Heart left ventricle (tissue), 16 donors: Measurements from ENCODE around the gene GALNT14. TPM values are rescaled to one million over a fixed set of nuclear protein-coding genes. Genes with fewer than 3 reads are reported as not detected.
"Not testable (repeated sequence)": the region's sequence is repeated elsewhere in the genome, so short reads cannot be mapped to it uniquely, and the experiment has no call there.

ENCODE experiments used
- ATAC-seq, 4 donors: fragments of 200-7000 bp; cut with Tn5 transposase; one replicate each; pipeline ENCODE4 v1.9.1; 2020 to 2022; ENCODE audit warnings: moderate library complexity in 4 of 4, mild to moderate bottlenecking in 3 of 4, moderate number of reproducible peaks in 1 of 4
- DNase-seq, 5 donors: peaks; one replicate each; pipeline ENCODE4 v3.0.0-alpha.2; 2020
- H3K27ac ChIP-seq, 12 donors: fragments of 200-600 bp; sonication (generic) in 4 of 12; one replicate each; pipeline versions ENCODE4 v1.5.0 to v1.8.0; 2016 to 2022; ENCODE audit warnings: mild to moderate bottlenecking in 2 of 12
- H3K27me3 ChIP-seq, 9 donors: fragments of 200-600 bp; sonication (generic) in 2 of 9; one replicate each; pipeline versions ENCODE4 v1.5.1 to v1.8.0; 2016 to 2022; ENCODE audit warnings: mild to moderate bottlenecking in 3 of 9
- H3K36me3 ChIP-seq, 9 donors: fragments of 200-600 bp; sonication (generic) in 2 of 9; one replicate each; pipeline versions ENCODE4 v1.5.0 to v1.8.0; 2018 to 2022; ENCODE audit warnings: mild to moderate bottlenecking in 2 of 9
- H3K4me1 ChIP-seq, 12 donors: fragments of 200-600 bp; sonication (generic) in 4 of 12; one replicate each; pipeline versions ENCODE4 v1.5.0 to v1.8.0; 2016 to 2022; ENCODE audit warnings: mild to moderate bottlenecking in 3 of 12
- H3K4me3 ChIP-seq, 12 donors: fragments of 200-600 bp; sonication (generic) in 4 of 12; one replicate each; pipeline versions ENCODE4 v1.5.0 to v1.8.0; 2017 to 2022; ENCODE audit warnings: mild to moderate bottlenecking in 9 of 12, moderate library complexity in 4 of 12
- H3K9me3 ChIP-seq, 12 donors: fragments of 200-600 bp; sonication (generic) in 4 of 12; one replicate each; pipeline versions ENCODE4 v1.5.0 to v1.8.0; 2016 to 2022; ENCODE audit warnings: mild to moderate bottlenecking in 1 of 12
- CTCF ChIP-seq, 12 donors: fragments of 200-600 bp; sonication (generic) in 4 of 12; IDR thresholded peaks; one replicate each; pipeline versions ENCODE4 v1.5.0 to v1.8.0; 2018 to 2022; ENCODE audit warnings: antibody characterized with exemption in 12 of 12, mild to moderate bottlenecking in 5 of 12
- POLR2A ChIP-seq, 2 donors: fragments of 450-650 bp; IDR thresholded peaks; one replicate each; pipeline ENCODE4 v1.6.1; 2017; ENCODE audit warnings: antibody characterized with exemption in 2 of 2, mild to moderate bottlenecking in 2 of 2, moderate library complexity in 2 of 2
- WGBS, 4 donors: extraction: QIAGEN DNeasy Blood & Tissue Kit in 2 of 4; methylation state at CpG; one replicate each; pipeline versions ENCODE4 v1.1.5 to v1.1.7; 2013 to 2018; 5-methylcytosine and 5-hydroxymethylcytosine counted together
- intact Hi-C, 10 donors: fragments of 100-400 bp; cut with DNase I; formaldehyde crosslinking; loops; one replicate each; pipeline versions ENCODE4 v1.11.1 to v1.14.2; 2022
- long read RNA-seq, 3 donors: library from polyadenylated mRNA; unstranded; transcript quantifications; one replicate each; pipeline ENCODE4 v2.0.0, GENCODE V29; 2020 to 2021
- polyA plus RNA-seq, 2 donors: library from polyadenylated mRNA; stranded (reverse); fragments of 200-250 nt; gene quantifications; one replicate each; pipeline ENCODE4 v1.2.3, GENCODE V29; 2013
- total RNA-seq, 9 donors: library from RNA; depleted of rRNA in 2 of 9; stranded (reverse); fragments of >200 nt in 2 of 9; fragmentation: NEBNext Ultra II Directional in 3 of 9; extraction: Animal tissue kit (Norgen Biotek cat#: 25700) in 3 of 9; gene quantifications; one replicate each; pipeline versions ENCODE4 v1.1.0 to v1.2.4, GENCODE V29; 2016 to 2023
- donor health status: ischemic (EF 13 %, LVEDD 7.1; RV severe dilation, severe dysfunction).
- donor health status: healthy with polysubstance abuse.
- donor health status: DM: no; HTN: yes; CAD: no.
- donor health status: DM: no; HTN: no; CAD: no.
- donor health status: ischemic (EF 25% LVEDD 6.9; RV normal size, moderate dysfunction).
- donor health status: ischemic (EF 25% LVEDD 5.7; RV mildly dilated, moderate dysfunction).
- donor health status: healthy.
- donor health status: DM: yes; HTN: yes; CAD: no.
- donor health status: ischemic (EF 35%, LVEDD 5.7; RV mildly dilated, moderate dysfunction).
- donor health status: nonischemic (EF 11% LVEDD 7.7; RV severe dilation, severe dysfunction).
- donor health status: DM: yes; HTN: yes; CAD: no.
- donor health status: PGD.
- donor health status: ischemic (EF 29% LVEDD 5.4; RV normal size, mild dysfunction).
- donor health status: nonischemic (EF 23%, LVEDD 6.1; RV moderate dilation, normal function).

The GALNT14 gene
- total RNA-seq (1 to 10 TPM in 5 of 9 donors, under 1 TPM in 2, not detected in 2; 0.44 to 2.4 (median 1.0) TPM), polyA plus RNA-seq (under 1 TPM; 0.29 to 0.42 TPM)
- long read RNA-seq, donor 1: 0 reads
- long read RNA-seq, donor 2: 0 reads
- long read RNA-seq, donor 3: 0 reads

GRCh38 chr2:31138037-31138962, at the start of gene GALNT14:
Gene GALNT14, minus strand, starts transcription at chr2:31138440. Its CDS starts 354 bp downstream, at chr2:31138086.
- Histone ChIP-seq H3K36me3 (no peaks in the 10 kb centered on the region), H3K9me3 (no peaks in the 10 kb centered on the region), H3K27me3 (peaks cover 9 to 53% (median 33%) of the 10 kb centered on the region in 9 donors), H3K4me3 (peak within 1 kb of the TSS; percentile 16 to 63 (median 56)), H3K4me1 (peaks cover 4 to 19% (median 14%) of the 10 kb centered on the region in 12 donors), H3K27ac (no peak within 1 kb of the TSS)
- DNase-seq: peak; percentile 49 to 77 (median 54)
- intact Hi-C loops: loop anchor here in 1 of 10 donors (10.0 kb wide), 1 partner anchor 197 kb away; no protein-coding TSS in a partner anchor
- peak; percentile 30 to 92 (median 82) for ATAC-seq
- peak in 11 of 12 donors; percentile 19 to 54 (median 43) for TF ChIP-seq CTCF (IDR thresholded peaks at IDR 0.05)
- TF ChIP-seq POLR2A (IDR thresholded peaks at IDR 0.05): no peak
- 2 to 4% (median 3%) methylated on average over 39 to 95 of the region's 95 CpGs for WGBS, 4 donors

GRCh38 chr2:31187166-31187565, 48.9 kb upstream of the GALNT14 start:
- WGBS, 4 donors: 89 to 91% (median 90%) methylated on average over 4 of the region's 4 CpGs
- intact Hi-C loops: no loop called here
- ATAC-seq (no peak), DNase-seq (no peak)
- H3K36me3 ChIP-seq: no peaks in the 10 kb centered on the region
- no peaks in the 10 kb centered on the region for H3K4me1 ChIP-seq
- no peaks in the 10 kb centered on the region for H3K27me3 ChIP-seq
- TF ChIP-seq CTCF (IDR thresholded peaks at IDR 0.05) (no peak), POLR2A (IDR thresholded peaks at IDR 0.05) (no peak)
- no peak overlapping the region for H3K27ac ChIP-seq
- H3K9me3 ChIP-seq: no peaks in the 10 kb centered on the region
- H3K4me3 ChIP-seq: no peak overlapping the region

- ATAC-seq, H3K4me3 ChIP-seq, H3K27me3 ChIP-seq, H3K4me1 ChIP-seq, H3K9me3 ChIP-seq, H3K36me3 ChIP-seq, H3K27ac ChIP-seq, DNase-seq, intact Hi-C loops: not testable (repeated sequence)
- WGBS, 4 donors: 82 to 96% (median 88%) methylated on average over 7 of the region's 7 CpGs
Observed at GRCh38 chr2:31183973-31184372, 45.7 kb upstream of the GALNT14 start.

GRCh38 chr2:31176742-31177141, 38.5 kb upstream of the GALNT14 start:
- ATAC-seq (no peak), DNase-seq (no peak)
- no peak overlapping the region for H3K4me3 ChIP-seq
- H3K9me3 ChIP-seq: no peaks in the 10 kb centered on the region
- 74 to 82% (median 80%) methylated on average over 10 of the region's 10 CpGs for WGBS, 4 donors
- no peaks in the 10 kb centered on the region for H3K36me3 ChIP-seq
- H3K27ac ChIP-seq: no peak overlapping the region
- no peaks in the 10 kb centered on the region for H3K4me1 ChIP-seq
- peaks cover 0 to 5% (median 0%) of the 10 kb centered on the region in 9 donors for H3K27me3 ChIP-seq
- intact Hi-C loops: loop anchor here in 4 of 10 donors (5.0 to 10.0 kb wide), 4 partner anchors 158 to 1012 kb away; no protein-coding TSS in a partner anchor
- TF ChIP-seq POLR2A (IDR thresholded peaks at IDR 0.05): no peak
- no peak for TF ChIP-seq CTCF (IDR thresholded peaks at IDR 0.05)
